GM21717 (cell line): Measurements from ENCODE around the gene CLCA2.

Source experiments
- ATAC-seq: cut with Tn5 transposase; IDR thresholded peaks from one replicate; pipeline ENCODE4 v1.9.1; 2021; ENCODE audit warnings: mild to moderate bottlenecking, moderate library complexity; ENCODE audit not compliant: unreplicated experiment

The CLCA2 gene

GRCh38 chr1:86472767-86473166, 48.8 kb downstream of the CLCA2 start:
- ATAC-seq: no peak

GRCh38 chr1:86477256-86477655, 53.3 kb downstream of the CLCA2 start:
- ATAC-seq: no peak

- no peak for ATAC-seq
Observed at GRCh38 chr1:86477682-86478081, 53.7 kb downstream of the CLCA2 start.

- no peak for ATAC-seq
Observed at GRCh38 chr1:86478416-86479156, 54.6 kb downstream of the CLCA2 start.

GRCh38 chr1:86481966-86482365, 58.0 kb downstream of the CLCA2 start:
- no peak for ATAC-seq

- no peak for ATAC-seq
Observed at GRCh38 chr1:86487131-86487810, 63.3 kb downstream of the CLCA2 start.

GRCh38 chr1:86487811-86488141, 63.8 kb downstream of the CLCA2 start:
- ATAC-seq: no peak

- ATAC-seq: no peak
Observed at GRCh38 chr1:86489242-86489878, 65.4 kb downstream of the CLCA2 start.

- ATAC-seq: no peak
Observed at GRCh38 chr1:86491171-86491950, 67.4 kb downstream of the CLCA2 start.

- ATAC-seq: no peak
Observed at GRCh38 chr1:86498281-86498680, 74.3 kb downstream of the CLCA2 start.

GRCh38 chr1:86499987-86500593, 76.1 kb downstream of the CLCA2 start:
- no peak for ATAC-seq

GRCh38 chr1:86500714-86501113, 76.7 kb downstream of the CLCA2 start:
- no peak for ATAC-seq

GRCh38 chr1:86502125-86502646, 78.2 kb downstream of the CLCA2 start:
- ATAC-seq: peak; percentile 52

- no peak for ATAC-seq
Observed at GRCh38 chr1:86502721-86503405, 78.9 kb downstream of the CLCA2 start.

GRCh38 chr1:86503406-86504136, 79.6 kb downstream of the CLCA2 start:
- ATAC-seq: no peak

GRCh38 chr1:86504137-86504479, 80.1 kb downstream of the CLCA2 start:
- no peak for ATAC-seq

- no peak for ATAC-seq
Observed at GRCh38 chr1:86504895-86505563, 81.1 kb downstream of the CLCA2 start.

GRCh38 chr1:86505564-86505902, 81.6 kb downstream of the CLCA2 start:
- no peak for ATAC-seq
